Measurements from ENCODE around the gene GAS1. TPM values are rescaled to one million over a fixed set of nuclear protein-coding genes. Genes with fewer than 3 reads are reported as not detected.

The GAS1 gene
- total RNA-seq, 1 experiment from 2014 or later: not detected

GRCh38 chr9:86939891-86940290, 7.4 kb downstream of the GAS1 start:
- Histone ChIP-seq H3K9me3 (ENCODE audit: low read length) (no peaks in the 10 kb centered on the region), H3K27ac (ENCODE audit: low read length) (no peak overlapping the region), H3K79me2 (ENCODE audit: low read length) (no peaks in the 10 kb centered on the region), H2AFZ (ENCODE audit: low read length) (no peak overlapping the region), H3K4me2 (ENCODE audit: low read length) (no peak overlapping the region), H3K27me3 (ENCODE audit: low read length) (peaks cover 50% of the 10 kb centered on the region), H3K9ac (ENCODE audit: low read length) (no peak overlapping the region), H3K4me3 (ENCODE audit: low read length) (no peak overlapping the region), H3K36me3 (ENCODE audit: low read depth, low read length) (no peaks in the 10 kb centered on the region), H3F3A (ENCODE audit: low read length, unreplicated experiment) (no peaks in the 10 kb centered on the region), H3K4me1 (ENCODE audit: insufficient read depth, low read length) (no peaks in the 10 kb centered on the region), H4K20me1 (ENCODE audit: low read length) (no peaks in the 10 kb centered on the region), H3K9me2 (replicated peaks; ENCODE audit: low read length) (no peaks in the 10 kb centered on the region)
- no TSS peak for BruUV-seq (replicated peaks)
- ChIA-PET CTCF (no interaction called here), POLR2A (ENCODE audit: unreplicated experiment) (no interaction called here)
- TF ChIP-seq, protein P1, sequence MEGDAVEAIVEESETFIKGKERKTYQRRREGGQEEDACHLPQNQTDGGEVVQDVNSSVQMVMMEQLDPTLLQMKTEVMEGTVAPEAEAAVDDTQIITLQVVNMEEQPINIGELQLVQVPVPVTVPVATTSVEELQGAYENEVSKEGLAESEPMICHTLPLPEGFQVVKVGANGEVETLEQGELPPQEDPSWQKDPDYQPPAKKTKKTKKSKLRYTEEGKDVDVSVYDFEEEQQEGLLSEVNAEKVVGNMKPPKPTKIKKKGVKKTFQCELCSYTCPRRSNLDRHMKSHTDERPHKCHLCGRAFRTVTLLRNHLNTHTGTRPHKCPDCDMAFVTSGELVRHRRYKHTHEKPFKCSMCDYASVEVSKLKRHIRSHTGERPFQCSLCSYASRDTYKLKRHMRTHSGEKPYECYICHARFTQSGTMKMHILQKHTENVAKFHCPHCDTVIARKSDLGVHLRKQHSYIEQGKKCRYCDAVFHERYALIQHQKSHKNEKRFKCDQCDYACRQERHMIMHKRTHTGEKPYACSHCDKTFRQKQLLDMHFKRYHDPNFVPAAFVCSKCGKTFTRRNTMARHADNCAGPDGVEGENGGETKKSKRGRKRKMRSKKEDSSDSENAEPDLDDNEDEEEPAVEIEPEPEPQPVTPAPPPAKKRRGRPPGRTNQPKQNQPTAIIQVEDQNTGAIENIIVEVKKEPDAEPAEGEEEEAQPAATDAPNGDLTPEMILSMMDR (conservative IDR thresholded peaks at IDR 0.05; ENCODE audit: low read depth, low read length): no peak
- no peak for TF ChIP-seq EZH2phosphoT487 (IDR thresholded peaks at IDR 0.05; ENCODE audit: borderline replicate concordance, low read length)
- no peak for TF ChIP-seq EZH2 (IDR thresholded peaks at IDR 0.05; ENCODE audit: low read length, unreplicated experiment)
- ATAC-seq: no peak
- intact Hi-C loops (cut with micrococcal nuclease): no loop called here
- DNase-seq: no peak

- H2AFZ ChIP-seq (ENCODE audit: low read length): no peak overlapping the region
- TF ChIP-seq EZH2phosphoT487 (IDR thresholded peaks at IDR 0.05; ENCODE audit: borderline replicate concordance, low read length) (no peak), EZH2 (IDR thresholded peaks at IDR 0.05; ENCODE audit: low read length, unreplicated experiment) (no peak)
- TF ChIP-seq, protein P1 (conservative IDR thresholded peaks at IDR 0.05; ENCODE audit: low read depth, low read length): no peak
- H3K36me3 ChIP-seq (ENCODE audit: low read depth, low read length): no peaks in the 10 kb centered on the region
- no peak overlapping the region for H3K4me3 ChIP-seq (ENCODE audit: low read length)
- no peaks in the 10 kb centered on the region for H3K9me2 ChIP-seq (replicated peaks; ENCODE audit: low read length)
- no TSS peak for BruUV-seq (replicated peaks)
- no peaks in the 10 kb centered on the region for H3K4me1 ChIP-seq (ENCODE audit: insufficient read depth, low read length)
- no peak overlapping the region for H3K27ac ChIP-seq (ENCODE audit: low read length)
- peaks cover 45% of the 10 kb centered on the region for H3K27me3 ChIP-seq (ENCODE audit: low read length)
- ATAC-seq (no peak), DNase-seq (no peak)
- CTCF ChIA-PET: no interaction called here
- H3K4me2 ChIP-seq (ENCODE audit: low read length): no peak overlapping the region
- no peaks in the 10 kb centered on the region for H3K79me2 ChIP-seq (ENCODE audit: low read length)
- H3K9me3 ChIP-seq (ENCODE audit: low read length): no peaks in the 10 kb centered on the region
- H4K20me1 ChIP-seq (ENCODE audit: low read length): no peaks in the 10 kb centered on the region
- POLR2A ChIA-PET (ENCODE audit: unreplicated experiment): no interaction called here
- intact Hi-C loops (cut with micrococcal nuclease): no loop called here
- no peaks in the 10 kb centered on the region for H3F3A ChIP-seq (ENCODE audit: low read length, unreplicated experiment)
- no peak overlapping the region for H3K9ac ChIP-seq (ENCODE audit: low read length)
These were observed 8.0 kb downstream of the GAS1 start for GRCh38 chr9:86939321-86939720.

GRCh38 chr9:86938780-86939179, 8.5 kb downstream of the GAS1 start:
- CTCF ChIA-PET: no interaction called here
- TF ChIP-seq EZH2phosphoT487 (IDR thresholded peaks at IDR 0.05; ENCODE audit: borderline replicate concordance, low read length): no peak
- no peak for TF ChIP-seq EZH2 (IDR thresholded peaks at IDR 0.05; ENCODE audit: low read length, unreplicated experiment)
- TF ChIP-seq, protein P1 (conservative IDR thresholded peaks at IDR 0.05; ENCODE audit: low read depth, low read length): no peak
- Histone ChIP-seq H3K27me3 (ENCODE audit: low read length) (peaks cover 39% of the 10 kb centered on the region), H3K36me3 (ENCODE audit: low read depth, low read length) (no peaks in the 10 kb centered on the region), H2AFZ (ENCODE audit: low read length) (no peak overlapping the region), H3K4me2 (ENCODE audit: low read length) (no peak overlapping the region), H3K79me2 (ENCODE audit: low read length) (no peaks in the 10 kb centered on the region), H3K4me3 (ENCODE audit: low read length) (no peak overlapping the region), H3K4me1 (ENCODE audit: insufficient read depth, low read length) (no peaks in the 10 kb centered on the region), H3F3A (ENCODE audit: low read length, unreplicated experiment) (no peaks in the 10 kb centered on the region), H3K9me3 (ENCODE audit: low read length) (no peaks in the 10 kb centered on the region), H4K20me1 (ENCODE audit: low read length) (no peaks in the 10 kb centered on the region), H3K9me2 (replicated peaks; ENCODE audit: low read length) (no peaks in the 10 kb centered on the region), H3K9ac (ENCODE audit: low read length) (no peak overlapping the region), H3K27ac (ENCODE audit: low read length) (no peak overlapping the region)
- BruUV-seq (replicated peaks): no TSS peak
- POLR2A ChIA-PET (ENCODE audit: unreplicated experiment): no interaction called here
- intact Hi-C loops (cut with micrococcal nuclease): no loop called here
- DNase-seq (no peak), ATAC-seq (no peak)

Data from PC-3 (cell line).